Cardiac muscle cell (in vitro differentiated cells and primary cell): Measurements from ENCODE around the gene TFB1M. TPM values are rescaled to one million over a fixed set of nuclear protein-coding genes. Genes with fewer than 3 reads are reported as not detected.

Source experiments
- DNase-seq, 2 donors: peaks; one replicate each; pipeline versions ENCODE4 v3.0.0 to v3.0.0-alpha.2; 2010 to 2017; ENCODE audit warnings: low read depth in 1 of 2, low spot score in 1 of 2
- H3K27ac ChIP-seq: fragments of 200-600 bp; sonication (generic); 2 replicates; pipeline ENCODE4 v1.5.1; 2016
- H3K27me3 ChIP-seq: fragments of 200-600 bp; sonication (generic); 2 replicates; pipeline ENCODE4 v1.6.0; 2016; ENCODE audit warnings: control low read depth
- H3K36me3 ChIP-seq: fragments of 200-600 bp; sonication (generic); 2 replicates; pipeline ENCODE4 v1.5.1; 2016; ENCODE audit warnings: control low read depth
- H3K4me1 ChIP-seq: fragments of 200-600 bp; sonication (generic); 2 replicates; pipeline ENCODE4 v1.8.1; 2017; ENCODE audit warnings: low read depth, mild to moderate bottlenecking, mixed run types
- H3K4me3 ChIP-seq: fragments of 200-600 bp; sonication (generic); 2 replicates; pipeline ENCODE4 v1.5.1; 2016; ENCODE audit warnings: mild to moderate bottlenecking
- H3K9me3 ChIP-seq: fragments of 200-600 bp; sonication (generic); 2 replicates; pipeline ENCODE4 v1.5.1; 2017; ENCODE audit warnings: low read depth, mild to moderate bottlenecking, control low read depth
- polyA plus RNA-seq: library from polyadenylated mRNA; unstranded; fragments of >200 nt; fragmentation: Nextera tagmentation; extraction: Ambion mirVana; gene quantifications from 2 replicates; pipeline ENCODE4 v1.2.1, GENCODE V29; 2016
- total RNA-seq: library from RNA; depleted of rRNA; stranded (reverse); fragments of >200 nt; gene quantifications from 2 replicates; pipeline ENCODE4 v1.2.3, GENCODE V29; 2016
- TF ChIP-seq, protein P1 (sequence below): IDR thresholded peaks from 2 replicates; pipeline ENCODE4 v1.5.1; 2012; ENCODE audit warnings: low read depth, mild to moderate bottlenecking, low read length

The TFB1M gene
- total and polyA plus RNA-seq, 2 experiments from 2014 or later: 14.8 to 22.0 TPM

GRCh38 chr6:155319902-155320301 is 5.6 kb upstream of the TFB1M start:
- TF ChIP-seq, protein P1, sequence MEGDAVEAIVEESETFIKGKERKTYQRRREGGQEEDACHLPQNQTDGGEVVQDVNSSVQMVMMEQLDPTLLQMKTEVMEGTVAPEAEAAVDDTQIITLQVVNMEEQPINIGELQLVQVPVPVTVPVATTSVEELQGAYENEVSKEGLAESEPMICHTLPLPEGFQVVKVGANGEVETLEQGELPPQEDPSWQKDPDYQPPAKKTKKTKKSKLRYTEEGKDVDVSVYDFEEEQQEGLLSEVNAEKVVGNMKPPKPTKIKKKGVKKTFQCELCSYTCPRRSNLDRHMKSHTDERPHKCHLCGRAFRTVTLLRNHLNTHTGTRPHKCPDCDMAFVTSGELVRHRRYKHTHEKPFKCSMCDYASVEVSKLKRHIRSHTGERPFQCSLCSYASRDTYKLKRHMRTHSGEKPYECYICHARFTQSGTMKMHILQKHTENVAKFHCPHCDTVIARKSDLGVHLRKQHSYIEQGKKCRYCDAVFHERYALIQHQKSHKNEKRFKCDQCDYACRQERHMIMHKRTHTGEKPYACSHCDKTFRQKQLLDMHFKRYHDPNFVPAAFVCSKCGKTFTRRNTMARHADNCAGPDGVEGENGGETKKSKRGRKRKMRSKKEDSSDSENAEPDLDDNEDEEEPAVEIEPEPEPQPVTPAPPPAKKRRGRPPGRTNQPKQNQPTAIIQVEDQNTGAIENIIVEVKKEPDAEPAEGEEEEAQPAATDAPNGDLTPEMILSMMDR: no peak
- Histone ChIP-seq H3K27ac (no peak overlapping the region), H3K4me1 (no peaks in the 10 kb centered on the region), H3K27me3 (no peaks in the 10 kb centered on the region), H3K36me3 (no peaks in the 10 kb centered on the region), H3K4me3 (no peak overlapping the region), H3K9me3 (no peaks in the 10 kb centered on the region)
- DNase-seq: no peak

DNA sequence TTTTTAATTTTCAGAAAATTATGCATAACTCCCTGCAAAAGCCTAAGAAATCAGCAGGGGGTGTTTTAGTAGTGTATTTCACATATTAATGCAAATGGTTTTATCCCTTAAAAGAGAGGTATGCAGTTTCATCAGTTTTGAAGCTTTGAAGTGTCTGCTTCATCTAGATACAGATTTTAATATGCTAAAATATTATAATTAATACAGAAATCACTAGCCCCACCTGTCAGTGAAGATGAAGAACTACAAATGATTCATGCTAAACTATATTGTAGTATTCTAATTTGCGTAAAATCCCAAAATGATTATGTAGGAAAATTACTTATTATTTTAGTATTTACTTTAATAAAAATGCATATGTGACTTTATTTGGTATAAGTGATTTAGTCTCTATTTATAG is 2.9 kb upstream of the TFB1M start:
- Histone ChIP-seq H3K4me1 (no peaks in the 10 kb centered on the region), H3K9me3 (no peaks in the 10 kb centered on the region), H3K27me3 (no peaks in the 10 kb centered on the region), H3K27ac (no peak overlapping the region), H3K36me3 (no peaks in the 10 kb centered on the region), H3K4me3 (no peak overlapping the region)
- no peak for DNase-seq
- TF ChIP-seq, protein P1: peak; percentile 39

DNA sequence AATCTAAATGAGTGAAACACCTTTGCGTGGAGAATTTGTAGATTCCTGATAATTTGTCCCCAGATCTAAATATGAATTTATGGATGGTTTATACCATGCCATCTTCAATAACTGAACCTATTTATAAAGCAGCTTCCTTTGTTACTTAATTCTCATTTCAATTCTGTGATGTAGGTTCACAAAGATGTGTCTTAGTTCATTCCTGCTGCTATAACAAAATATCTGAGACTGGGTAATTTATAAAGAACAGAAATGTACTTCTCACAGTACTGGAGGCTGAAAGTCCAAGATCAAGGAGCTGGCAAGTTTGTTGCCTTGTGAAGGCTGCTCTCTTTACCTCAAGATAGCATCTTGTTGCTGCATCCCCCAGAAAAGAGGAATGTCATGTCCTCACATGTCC is 2.1 kb upstream of the TFB1M start:
- TF ChIP-seq, protein P1: no peak
- Histone ChIP-seq H3K27ac (no peak overlapping the region), H3K36me3 (no peaks in the 10 kb centered on the region), H3K4me3 (no peak overlapping the region), H3K27me3 (no peaks in the 10 kb centered on the region), H3K9me3 (no peaks in the 10 kb centered on the region), H3K4me1 (no peaks in the 10 kb centered on the region)
- DNase-seq: no peak

DNA sequence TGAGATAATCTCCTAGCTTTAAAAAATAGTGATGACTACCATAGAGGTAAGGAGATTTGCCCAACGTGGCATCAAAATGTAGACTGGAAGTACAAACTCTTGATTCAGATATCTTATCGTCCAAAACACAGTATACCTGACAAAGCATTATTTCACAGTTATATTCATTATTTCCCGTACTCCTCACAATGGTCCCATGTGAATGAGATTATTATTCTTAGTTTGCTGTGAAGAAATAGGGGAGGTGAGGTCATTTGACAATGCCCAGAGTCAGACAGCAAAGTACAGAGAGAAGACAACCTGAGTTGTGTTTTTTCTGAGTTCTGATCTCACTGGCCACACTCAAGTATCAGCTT is 1.2 kb upstream of the TFB1M start:
- TF ChIP-seq, protein P1: no peak
- Histone ChIP-seq H3K27me3 (no peaks in the 10 kb centered on the region), H3K36me3 (no peaks in the 10 kb centered on the region), H3K27ac (no peak overlapping the region), H3K4me1 (no peaks in the 10 kb centered on the region), H3K4me3 (no peak overlapping the region), H3K9me3 (no peaks in the 10 kb centered on the region)
- peak in 1 of 2 donors; percentile 32 for DNase-seq

DNA sequence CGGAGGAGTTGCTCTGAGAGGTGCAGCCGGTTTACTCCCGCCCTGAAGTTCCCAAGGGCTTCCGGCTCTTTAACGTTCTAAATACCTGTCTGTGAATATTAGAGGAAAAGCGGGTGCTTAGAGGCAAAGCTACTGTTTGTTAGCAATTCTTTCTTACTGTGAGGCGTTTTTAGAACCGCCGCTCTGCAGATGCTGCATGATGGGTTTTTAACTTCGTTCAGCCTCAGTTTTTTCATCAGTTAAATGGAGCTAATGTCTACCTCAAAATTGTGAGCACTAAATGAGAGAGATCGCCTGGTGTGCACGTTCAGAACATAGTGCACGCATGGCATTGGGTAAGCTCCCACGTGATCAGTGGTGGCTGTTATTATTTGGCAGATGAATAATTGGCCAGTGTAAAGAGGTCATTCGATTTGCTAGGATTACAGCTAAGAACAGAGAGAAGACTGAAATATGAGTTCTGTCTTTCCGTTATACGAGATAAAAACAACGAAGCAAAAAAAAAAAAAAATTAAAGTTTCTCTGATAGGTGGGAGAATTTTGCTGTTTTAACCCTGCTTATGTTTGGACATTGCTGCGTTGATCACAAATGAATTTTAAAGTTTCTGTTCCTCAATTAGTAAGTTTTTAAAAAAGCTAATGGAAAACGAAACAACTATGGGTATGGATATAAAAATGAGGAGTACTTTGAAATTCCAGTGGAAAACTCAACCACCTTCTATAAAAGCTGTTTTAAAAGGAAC is 660 bp upstream of the TFB1M start:
- Histone ChIP-seq H3K4me3 (peak overlapping the region; percentile 52), H3K36me3 (peaks cover 3% of the 10 kb centered on the region), H3K27me3 (no peaks in the 10 kb centered on the region), H3K4me1 (no peaks in the 10 kb centered on the region), H3K9me3 (no peaks in the 10 kb centered on the region), H3K27ac (peak overlapping the region; percentile 77)
- TF ChIP-seq, protein P1: no peak
- DNase-seq: peak in 1 of 2 donors; percentile 92
